ENCODE results near the gene LAMA1.

LAMA1 gene

DNA sequence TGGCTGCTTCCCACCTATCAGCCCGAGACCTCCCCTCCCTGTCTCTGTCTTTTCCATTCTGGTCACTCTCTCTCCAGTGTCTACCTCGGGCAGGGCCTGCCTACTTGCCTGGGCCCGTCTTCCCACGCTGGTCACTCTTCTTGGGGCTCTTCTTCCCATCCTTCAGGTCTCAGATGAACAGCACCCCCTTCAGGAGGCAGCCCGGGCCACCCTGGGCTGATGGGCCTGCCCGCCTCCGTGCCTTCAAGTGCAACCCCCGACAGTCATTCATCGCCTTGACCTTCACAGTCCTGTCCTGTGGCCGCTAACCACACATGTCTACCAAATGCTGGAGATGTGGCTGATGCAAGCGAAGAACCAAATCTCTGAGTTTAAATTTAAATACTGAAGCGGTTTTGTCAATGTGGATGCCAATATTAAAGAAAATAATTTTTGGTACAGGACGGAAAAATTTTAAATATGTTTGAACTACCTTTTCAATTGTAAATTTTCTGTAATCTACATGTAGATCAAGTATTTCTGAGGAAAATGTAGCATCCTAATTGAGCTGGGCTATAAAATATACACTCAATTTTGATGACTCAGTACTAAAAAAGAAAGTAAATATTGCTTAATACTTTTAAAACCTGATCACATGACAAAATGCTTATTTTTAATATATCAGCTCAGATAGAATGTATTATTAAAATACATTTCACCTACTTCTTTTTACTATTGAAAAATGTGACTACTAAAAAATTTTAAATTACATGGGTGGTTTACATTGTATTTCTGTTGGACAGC is 96.4 kb downstream of the LAMA1 start:
- no peaks in the 10 kb centered on the region for H3K4me1 ChIP-seq (ENCODE audit: control insufficient read depth in 1 of 2, insufficient read depth in 2 of 2, low read length in 2 of 2)
- no peaks in the 10 kb centered on the region for H3K36me3 ChIP-seq (ENCODE audit: control insufficient read depth in 1 of 2, insufficient read depth in 2 of 2, low read length in 2 of 2)
- no peaks in the 10 kb centered on the region for H3K27me3 ChIP-seq (ENCODE audit: low read depth, low read length)
- H3K9me3 ChIP-seq (ENCODE audit: control insufficient read depth in 1 of 2, low read length in 2 of 2) = no peaks in the 10 kb centered on the region
- H3K4me3 ChIP-seq (ENCODE audit: low read depth in 1 of 2, low read length in 2 of 2) = no peak overlapping the region
- no peak overlapping the region for H3K27ac ChIP-seq (ENCODE audit: low read length)

DNA sequence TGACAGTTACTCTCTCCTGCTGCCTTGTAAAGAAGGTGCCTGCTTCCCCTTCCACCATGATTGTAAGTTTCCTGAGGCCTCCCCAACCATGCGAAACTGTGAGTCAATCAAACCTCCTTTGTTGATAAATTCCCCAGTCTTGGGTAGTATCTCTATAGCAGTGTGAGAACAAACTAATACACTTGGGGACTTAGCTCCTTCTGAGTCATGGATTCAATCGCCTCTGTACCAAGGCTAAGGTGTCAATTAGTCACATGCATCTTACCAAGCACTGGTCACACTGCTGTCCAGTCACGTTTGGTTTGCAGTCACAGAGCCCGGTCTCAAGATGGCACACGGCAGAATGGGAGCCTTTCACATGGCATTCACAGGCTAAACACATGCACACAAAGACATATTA is 100.6 kb downstream of the LAMA1 start:
- Histone ChIP-seq H3K27ac (ENCODE audit: low read length) (no peak overlapping the region), H3K4me1 (ENCODE audit: control insufficient read depth in 1 of 2, insufficient read depth in 2 of 2, low read length in 2 of 2) (no peaks in the 10 kb centered on the region), H3K9me3 (ENCODE audit: control insufficient read depth in 1 of 2, low read length in 2 of 2) (no peaks in the 10 kb centered on the region), H3K4me3 (ENCODE audit: low read depth in 1 of 2, low read length in 2 of 2) (no peak overlapping the region), H3K36me3 (ENCODE audit: control insufficient read depth in 1 of 2, insufficient read depth in 2 of 2, low read length in 2 of 2) (no peaks in the 10 kb centered on the region), H3K27me3 (ENCODE audit: low read depth, low read length) (no peaks in the 10 kb centered on the region)

DNA sequence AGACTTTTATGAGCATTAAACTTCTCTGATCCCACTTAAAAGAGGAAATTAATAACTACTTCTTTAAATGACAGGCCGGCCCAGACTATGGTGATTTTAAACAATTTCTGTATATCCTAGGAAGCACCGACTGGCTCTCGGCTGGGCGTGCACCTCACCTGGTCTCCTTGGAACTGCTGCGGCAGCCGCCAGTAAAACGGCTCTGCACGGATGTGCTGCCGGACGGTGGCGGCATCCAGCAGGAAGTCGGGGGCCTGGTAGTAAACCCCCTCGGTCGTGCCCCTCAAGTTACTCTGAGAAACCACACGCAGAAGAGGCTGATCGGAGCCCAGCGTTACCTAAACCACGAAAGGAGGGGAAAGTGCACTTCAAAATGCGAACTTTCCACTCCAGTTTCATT is 106.5 kb downstream of the LAMA1 start:
- H3K36me3 ChIP-seq (ENCODE audit: control insufficient read depth in 1 of 2, insufficient read depth in 2 of 2, low read length in 2 of 2) = no peaks in the 10 kb centered on the region
- peak overlapping the region; percentile 33 to 53 for H3K4me3 ChIP-seq (ENCODE audit: low read depth in 1 of 2, low read length in 2 of 2)
- no peaks in the 10 kb centered on the region for H3K4me1 ChIP-seq (ENCODE audit: control insufficient read depth in 1 of 2, insufficient read depth in 2 of 2, low read length in 2 of 2)

DNA sequence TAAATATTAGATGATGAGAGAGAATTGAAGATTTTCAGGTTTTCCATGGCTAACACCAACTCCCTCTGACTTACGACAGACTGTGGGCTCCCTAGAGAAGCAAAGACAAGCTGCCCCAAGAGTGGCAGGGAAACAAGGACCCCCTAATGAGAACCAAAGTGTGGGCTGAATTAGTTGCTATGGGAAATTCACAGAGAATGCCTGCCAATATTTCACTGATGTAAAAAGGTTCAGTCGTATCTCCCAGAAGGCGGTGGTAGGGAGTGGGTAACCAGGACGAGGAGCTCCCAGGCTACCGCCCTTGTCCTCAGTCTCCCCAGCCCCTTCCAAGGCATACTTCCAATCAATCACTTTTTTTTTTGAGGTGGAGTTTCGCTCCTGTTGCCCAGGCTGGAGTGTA is 113.6 kb downstream of the LAMA1 start:
- no peak overlapping the region for H3K4me3 ChIP-seq (ENCODE audit: low read depth in 1 of 2, low read length in 2 of 2)
- H3K27ac ChIP-seq (ENCODE audit: low read length) = no peak overlapping the region
- no peaks in the 10 kb centered on the region for H3K27me3 ChIP-seq (ENCODE audit: low read depth, low read length)
- H3K9me3 ChIP-seq (ENCODE audit: control insufficient read depth in 1 of 2, low read length in 2 of 2) = no peaks in the 10 kb centered on the region
- H3K36me3 ChIP-seq (ENCODE audit: control insufficient read depth in 1 of 2, insufficient read depth in 2 of 2, low read length in 2 of 2) = no peaks in the 10 kb centered on the region
- no peaks in the 10 kb centered on the region for H3K4me1 ChIP-seq (ENCODE audit: control insufficient read depth in 1 of 2, insufficient read depth in 2 of 2, low read length in 2 of 2)

More for the DNA sequence above, 106.5 kb downstream of the LAMA1 start:
- no peaks in the 10 kb centered on the region for H3K27me3 ChIP-seq (ENCODE audit: low read depth, low read length)
- H3K27ac ChIP-seq (ENCODE audit: low read length) = no peak overlapping the region
- no peaks in the 10 kb centered on the region for H3K9me3 ChIP-seq (ENCODE audit: control insufficient read depth in 1 of 2, low read length in 2 of 2)

DNA sequence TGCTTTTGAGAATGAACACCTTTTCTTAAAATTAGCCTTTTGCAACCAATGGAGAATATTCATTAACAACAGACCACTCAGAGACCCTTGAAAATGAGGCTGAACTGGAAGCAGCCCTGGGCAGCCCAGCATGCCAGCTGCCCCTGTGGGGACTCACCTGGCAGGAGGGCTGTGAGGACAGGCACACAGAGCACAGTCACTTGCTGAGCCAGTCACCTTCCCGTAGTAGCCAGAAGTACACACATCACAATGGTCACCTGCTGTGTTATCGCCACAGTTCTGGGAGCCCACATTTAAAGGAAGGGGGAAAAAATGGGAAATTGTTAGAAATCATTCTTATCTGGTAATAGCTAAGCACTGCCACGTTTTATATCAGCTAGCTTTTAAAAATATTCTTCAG is 115.5 kb downstream of the LAMA1 start:
- Histone ChIP-seq H3K27me3 (ENCODE audit: low read depth, low read length) (no peaks in the 10 kb centered on the region), H3K27ac (ENCODE audit: low read length) (no peak overlapping the region), H3K36me3 (ENCODE audit: control insufficient read depth in 1 of 2, insufficient read depth in 2 of 2, low read length in 2 of 2) (no peaks in the 10 kb centered on the region), H3K4me3 (ENCODE audit: low read depth in 1 of 2, low read length in 2 of 2) (no peak overlapping the region), H3K4me1 (ENCODE audit: control insufficient read depth in 1 of 2, insufficient read depth in 2 of 2, low read length in 2 of 2) (no peaks in the 10 kb centered on the region), H3K9me3 (ENCODE audit: control insufficient read depth in 1 of 2, low read length in 2 of 2) (no peaks in the 10 kb centered on the region)

DNA sequence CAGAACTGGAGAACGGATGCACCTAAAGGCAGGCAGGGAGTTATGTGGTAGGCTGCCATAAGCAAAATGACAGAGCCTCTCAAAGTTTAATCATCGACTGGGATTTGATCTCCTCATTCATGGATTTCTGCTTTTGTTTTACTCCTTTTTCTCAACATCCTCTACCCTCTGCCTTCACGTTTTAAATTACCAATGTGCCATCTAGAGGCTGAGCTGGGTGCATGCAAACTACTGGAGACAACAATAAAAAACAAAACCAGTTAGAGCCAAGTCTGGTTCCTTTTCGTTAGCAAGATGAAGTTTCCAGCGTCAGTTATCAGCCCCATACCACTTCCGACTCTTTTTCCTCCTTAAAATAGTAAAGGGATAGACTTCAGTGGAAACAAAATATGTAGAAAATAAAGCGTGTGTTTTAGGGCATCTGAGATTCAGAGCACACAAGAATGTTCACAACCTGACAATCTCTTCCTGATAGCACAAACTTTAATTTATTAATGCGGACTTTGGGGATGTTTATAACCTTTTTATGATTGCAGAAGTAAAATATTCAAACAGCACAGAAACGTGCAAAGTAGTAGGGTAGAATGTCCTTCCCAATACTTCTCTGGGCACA is 117.0 kb downstream of the LAMA1 start:
- no peak overlapping the region for H3K27ac ChIP-seq (ENCODE audit: low read length)
- H3K27me3 ChIP-seq (ENCODE audit: low read depth, low read length) = no peaks in the 10 kb centered on the region
- no peaks in the 10 kb centered on the region for H3K9me3 ChIP-seq (ENCODE audit: control insufficient read depth in 1 of 2, low read length in 2 of 2)

DNA sequence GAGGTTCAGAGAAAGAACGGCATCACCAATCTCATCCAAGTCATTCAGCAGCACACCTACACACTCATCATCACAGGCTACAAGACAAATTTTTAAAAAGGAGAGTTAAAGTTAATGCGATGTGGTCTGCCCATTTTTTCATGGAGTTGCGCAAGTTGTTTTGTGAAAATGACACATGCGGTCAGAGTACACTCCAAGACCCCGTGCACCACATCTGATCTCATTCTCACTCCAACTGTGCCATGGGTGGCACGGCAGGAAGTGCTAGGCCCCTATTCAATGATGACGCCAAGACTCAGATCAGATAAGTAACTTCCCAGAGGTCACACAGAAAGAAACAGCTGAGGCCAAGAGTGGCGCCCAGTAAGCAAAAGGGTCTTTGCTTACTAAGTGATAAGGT is 119.8 kb downstream of the LAMA1 start:
- no peak overlapping the region for H3K27ac ChIP-seq (ENCODE audit: low read length)
- H3K4me3 ChIP-seq (ENCODE audit: low read depth in 1 of 2, low read length in 2 of 2) = no peak overlapping the region
- H3K27me3 ChIP-seq (ENCODE audit: low read depth, low read length) = no peaks in the 10 kb centered on the region
- no peaks in the 10 kb centered on the region for H3K36me3 ChIP-seq (ENCODE audit: control insufficient read depth in 1 of 2, insufficient read depth in 2 of 2, low read length in 2 of 2)
- no peaks in the 10 kb centered on the region for H3K4me1 ChIP-seq (ENCODE audit: control insufficient read depth in 1 of 2, insufficient read depth in 2 of 2, low read length in 2 of 2)
- no peaks in the 10 kb centered on the region for H3K9me3 ChIP-seq (ENCODE audit: control insufficient read depth in 1 of 2, low read length in 2 of 2)

More for the DNA sequence above, 117.0 kb downstream of the LAMA1 start:
- no peak overlapping the region for H3K4me3 ChIP-seq (ENCODE audit: low read depth in 1 of 2, low read length in 2 of 2)
- no peaks in the 10 kb centered on the region for H3K4me1 ChIP-seq (ENCODE audit: control insufficient read depth in 1 of 2, insufficient read depth in 2 of 2, low read length in 2 of 2)
- no peaks in the 10 kb centered on the region for H3K36me3 ChIP-seq (ENCODE audit: control insufficient read depth in 1 of 2, insufficient read depth in 2 of 2, low read length in 2 of 2)

DNA sequence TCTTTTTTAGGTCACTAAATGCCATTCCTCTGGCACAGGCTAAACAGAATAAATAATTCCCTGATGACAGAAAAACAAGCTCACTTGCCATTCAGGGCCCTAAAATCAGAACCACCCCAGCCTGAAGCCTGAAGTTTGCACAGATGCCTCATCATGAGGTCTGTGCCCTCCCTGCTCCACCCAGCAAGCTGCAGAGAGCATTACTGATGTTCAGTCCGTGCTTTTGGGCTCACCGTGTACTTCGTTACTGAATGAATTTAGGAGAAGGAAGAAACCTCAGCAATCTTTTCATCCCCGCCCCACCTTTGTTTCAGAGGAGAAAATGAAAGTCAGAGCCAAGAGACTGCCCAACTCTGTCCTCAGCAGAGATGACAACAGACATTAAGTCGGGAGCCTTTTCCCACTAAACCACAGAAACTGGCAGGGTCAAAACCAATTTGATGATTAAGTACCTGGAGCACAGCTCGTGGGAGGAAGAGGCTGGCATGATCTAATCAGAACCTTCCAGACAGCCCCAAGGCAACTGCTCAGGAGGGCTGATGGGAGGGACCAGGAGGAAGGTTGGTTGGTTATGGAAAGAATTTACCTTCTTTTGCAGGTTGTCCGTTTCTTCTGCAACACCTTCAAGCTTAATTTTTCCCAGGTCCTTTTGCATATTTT is 122.7 kb downstream of the LAMA1 start:
- no peaks in the 10 kb centered on the region for H3K27me3 ChIP-seq (ENCODE audit: low read depth, low read length)
- H3K4me3 ChIP-seq (ENCODE audit: low read depth in 1 of 2, low read length in 2 of 2) = no peak overlapping the region
- H3K4me1 ChIP-seq (ENCODE audit: control insufficient read depth in 1 of 2, insufficient read depth in 2 of 2, low read length in 2 of 2) = no peaks in the 10 kb centered on the region
- H3K36me3 ChIP-seq (ENCODE audit: control insufficient read depth in 1 of 2, insufficient read depth in 2 of 2, low read length in 2 of 2) = no peaks in the 10 kb centered on the region
- no peaks in the 10 kb centered on the region for H3K9me3 ChIP-seq (ENCODE audit: control insufficient read depth in 1 of 2, low read length in 2 of 2)
- H3K27ac ChIP-seq (ENCODE audit: low read length) = no peak overlapping the region

DNA sequence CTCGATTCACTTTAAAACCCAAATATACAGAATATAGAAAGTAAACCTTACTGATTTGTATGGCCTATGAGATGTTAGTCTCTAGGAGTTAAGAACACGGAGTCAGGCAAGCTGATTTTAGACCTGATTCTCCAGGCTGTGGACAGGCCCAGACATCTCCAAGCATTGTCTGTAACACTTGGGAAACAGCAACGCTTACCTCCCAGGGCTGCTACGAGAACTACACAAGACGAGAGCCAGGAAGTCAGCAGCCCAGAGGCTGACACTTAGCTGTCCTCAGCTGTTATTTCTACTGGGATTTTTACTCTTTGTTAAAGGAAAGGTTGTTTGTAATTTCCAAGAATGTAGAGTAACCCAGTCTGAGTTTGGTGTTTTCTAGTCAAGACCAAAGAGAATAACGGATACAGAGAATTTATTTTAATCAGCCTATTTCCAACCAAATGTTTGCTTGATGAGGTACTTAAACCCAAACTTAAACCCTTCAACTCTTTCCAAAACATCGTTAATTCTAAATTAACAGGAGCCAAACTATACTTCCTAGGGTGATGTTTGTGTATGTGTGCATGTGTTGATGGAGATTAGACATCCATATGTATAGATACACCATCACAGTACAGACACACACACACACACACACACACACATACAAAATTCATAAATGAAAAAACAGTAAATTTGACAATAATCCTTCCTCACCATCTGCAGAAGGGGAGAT is 123.4 kb downstream of the LAMA1 start:
- H3K4me1 ChIP-seq (ENCODE audit: control insufficient read depth in 1 of 2, insufficient read depth in 2 of 2, low read length in 2 of 2) = no peaks in the 10 kb centered on the region

DNA sequence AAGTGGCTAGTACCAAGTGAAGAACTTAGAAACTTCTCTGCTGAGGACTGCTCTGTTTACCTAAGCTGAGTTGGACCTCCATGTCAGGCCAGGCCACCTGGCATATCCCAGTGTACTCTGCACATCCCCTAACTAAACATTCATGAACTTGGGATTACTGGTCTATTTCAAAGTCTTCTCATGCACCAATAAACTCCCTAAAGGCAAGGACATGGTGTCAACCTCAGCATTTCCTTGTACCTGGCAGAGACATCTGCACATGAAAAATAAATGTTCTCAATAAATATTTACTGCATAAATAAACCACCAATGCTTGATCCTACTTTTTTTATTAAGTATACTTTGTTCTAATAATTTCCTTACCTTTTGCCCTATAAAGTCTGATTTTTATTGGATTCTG is 124.8 kb downstream of the LAMA1 start:
- Histone ChIP-seq H3K27me3 (ENCODE audit: low read depth, low read length) (no peaks in the 10 kb centered on the region), H3K4me1 (ENCODE audit: control insufficient read depth in 1 of 2, insufficient read depth in 2 of 2, low read length in 2 of 2) (no peaks in the 10 kb centered on the region), H3K36me3 (ENCODE audit: control insufficient read depth in 1 of 2, insufficient read depth in 2 of 2, low read length in 2 of 2) (no peaks in the 10 kb centered on the region), H3K27ac (ENCODE audit: low read length) (no peak overlapping the region), H3K4me3 (ENCODE audit: low read depth in 1 of 2, low read length in 2 of 2) (no peak overlapping the region), H3K9me3 (ENCODE audit: control insufficient read depth in 1 of 2, low read length in 2 of 2) (no peaks in the 10 kb centered on the region)

More for the DNA sequence above, 123.4 kb downstream of the LAMA1 start:
- Histone ChIP-seq H3K4me3 (ENCODE audit: low read depth in 1 of 2, low read length in 2 of 2) (no peak overlapping the region), H3K36me3 (ENCODE audit: control insufficient read depth in 1 of 2, insufficient read depth in 2 of 2, low read length in 2 of 2) (no peaks in the 10 kb centered on the region), H3K27ac (ENCODE audit: low read length) (no peak overlapping the region), H3K9me3 (ENCODE audit: control insufficient read depth in 1 of 2, low read length in 2 of 2) (no peaks in the 10 kb centered on the region), H3K27me3 (ENCODE audit: low read depth, low read length) (no peaks in the 10 kb centered on the region)

DNA sequence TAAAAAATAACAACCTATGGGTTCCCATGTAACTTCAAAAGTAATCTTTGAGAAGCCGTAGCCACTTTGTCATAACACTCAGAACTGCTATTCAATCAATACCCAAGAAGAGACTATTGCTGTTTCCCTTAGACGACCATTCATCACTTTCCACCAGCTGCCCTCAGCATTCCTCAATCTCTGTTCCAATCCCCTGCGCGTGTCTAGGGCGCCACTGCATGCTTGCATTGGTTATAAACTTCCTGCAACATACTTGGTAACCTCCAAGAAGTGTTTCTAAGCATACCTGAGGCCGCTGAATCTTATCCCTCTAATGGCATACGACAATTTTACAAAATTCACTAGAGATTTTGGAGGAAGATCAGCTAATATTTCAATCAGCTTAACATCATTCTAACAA is 134.2 kb downstream of the LAMA1 start:
- Histone ChIP-seq H3K4me3 (ENCODE audit: low read depth in 1 of 2, low read length in 2 of 2) (no peak overlapping the region), H3K36me3 (ENCODE audit: control insufficient read depth in 1 of 2, insufficient read depth in 2 of 2, low read length in 2 of 2) (no peaks in the 10 kb centered on the region), H3K27ac (ENCODE audit: low read length) (no peak overlapping the region), H3K27me3 (ENCODE audit: low read depth, low read length) (no peaks in the 10 kb centered on the region), H3K9me3 (ENCODE audit: control insufficient read depth in 1 of 2, low read length in 2 of 2) (no peaks in the 10 kb centered on the region), H3K4me1 (ENCODE audit: control insufficient read depth in 1 of 2, insufficient read depth in 2 of 2, low read length in 2 of 2) (no peaks in the 10 kb centered on the region)
